ENCODE measurements around the gene VCAN.

The VCAN gene

GRCh38 chr5:83570916-83571315 lies 99.4 kb downstream of the VCAN start:
- DNase-seq = no peak

- no peak for DNase-seq
Measured at GRCh38 chr5:83572271-83572670, 100.7 kb downstream of the VCAN start.

GRCh38 chr5:83576341-83576740 lies 104.8 kb downstream of the VCAN start:
- no peak for DNase-seq

DNA sequence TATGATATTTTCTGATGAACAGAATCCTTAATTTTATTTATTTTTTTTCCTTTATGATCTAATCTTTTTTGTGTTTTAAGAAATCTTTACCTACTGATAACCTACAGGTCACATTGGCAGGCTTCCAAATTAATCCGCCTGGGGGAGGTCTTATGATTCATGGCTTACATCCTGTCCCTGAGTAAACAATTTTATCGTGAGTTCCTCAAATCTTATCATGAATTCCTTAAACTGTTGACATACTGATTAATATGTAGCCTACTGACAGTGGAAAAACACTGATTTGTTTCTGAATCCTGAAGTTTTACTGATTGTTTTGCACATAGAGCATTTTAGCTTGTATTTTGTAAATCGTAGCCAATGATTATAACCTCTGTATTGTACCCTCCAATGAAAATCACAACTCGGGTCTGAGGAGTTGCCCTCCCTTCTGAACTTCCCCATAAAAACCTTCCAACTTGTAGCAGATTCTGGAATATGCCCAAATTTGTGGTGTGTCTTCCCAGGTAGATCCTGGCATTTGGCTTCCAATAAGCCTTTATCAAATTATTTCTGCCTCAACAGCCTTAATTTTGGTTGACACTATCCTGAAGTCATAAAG lies 105.6 kb downstream of the VCAN start:
- DNase-seq = peak; percentile 17 to 44 (median 31)

DNA sequence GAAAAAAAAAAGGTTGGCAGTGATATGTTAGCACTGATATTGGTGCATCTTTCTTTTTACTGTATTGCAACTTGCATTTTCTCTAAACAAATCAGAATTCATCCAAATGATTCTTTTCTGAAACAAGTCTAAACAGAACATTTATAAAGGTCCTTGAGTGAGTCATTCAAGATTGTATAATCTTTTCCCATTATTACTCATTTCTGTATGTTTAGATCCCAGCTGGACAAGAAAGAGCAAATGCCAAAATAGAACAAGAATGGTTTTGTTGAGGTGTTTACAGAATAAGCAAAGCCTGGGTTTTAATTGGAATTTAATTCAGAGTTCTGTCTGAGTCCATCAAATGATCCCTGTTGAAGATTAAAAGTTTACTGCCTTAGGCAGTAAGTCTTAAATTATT lies 112.3 kb downstream of the VCAN start:
- peak in 1 of 3 donors; percentile 13 for DNase-seq

GRCh38 chr5:83586874-83587776 lies 115.6 kb downstream of the VCAN start:
- DNase-seq = no peak

- DNase-seq = no peak
Measured at GRCh38 chr5:83589786-83590185, 118.2 kb downstream of the VCAN start.

DNA sequence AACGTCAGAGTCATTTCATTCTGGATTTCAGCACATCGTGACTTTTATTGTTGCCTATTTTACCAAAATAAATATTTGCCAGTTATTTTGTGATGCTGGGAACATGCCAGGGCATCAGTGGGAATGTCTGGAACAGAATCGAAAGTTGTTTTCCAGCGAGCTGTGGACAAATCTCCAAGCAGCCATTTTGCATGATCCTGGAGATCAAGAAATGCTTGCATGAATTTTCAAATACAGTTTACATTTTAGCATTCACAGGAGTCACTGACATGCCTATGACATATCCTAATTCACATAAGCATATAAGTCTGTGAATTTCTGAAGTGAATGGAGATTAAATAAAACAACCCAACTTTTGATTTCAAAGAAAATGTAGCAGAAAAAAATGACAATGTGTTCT lies 119.4 kb downstream of the VCAN start:
- no peak for DNase-seq

GRCh38 chr5:83595217-83595616 lies 123.7 kb downstream of the VCAN start:
- no peak for DNase-seq

- peak; percentile 30 to 39 (median 33) for DNase-seq
Measured at GRCh38 chr5:83608122-83608521, 136.6 kb downstream of the VCAN start.

- no peak for DNase-seq
Measured at GRCh38 chr5:83614841-83615240, 143.3 kb downstream of the VCAN start.

DNA sequence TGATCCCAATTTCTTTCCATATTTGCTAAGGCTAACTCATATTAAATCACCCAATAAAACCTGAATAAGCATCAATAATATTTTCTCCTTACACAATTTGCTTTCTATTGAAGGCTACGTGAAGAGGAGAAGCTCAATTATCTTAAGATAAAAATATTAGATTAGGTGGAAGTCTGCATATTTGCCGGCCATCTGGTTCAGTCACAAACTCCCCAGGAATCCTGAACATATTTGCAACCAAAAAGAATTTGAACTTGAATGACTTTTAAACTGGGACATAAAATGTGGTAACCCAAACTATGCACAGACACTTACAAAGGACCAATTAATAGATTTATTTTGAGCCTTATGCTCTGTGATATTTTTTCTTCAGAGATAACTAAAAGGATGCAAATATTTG lies 156.8 kb downstream of the VCAN start:
- no peak for DNase-seq

Data from suppressor macrophage treated with lipopolysaccharide for 1 hour (primary cell).